AG04450 (cell line): ENCODE data around the gene ZNF622. TPM values are rescaled to one million over a fixed set of nuclear protein-coding genes. Genes with fewer than 3 reads are reported as not detected.
"Not testable (repeated sequence)": the region's sequence is repeated elsewhere in the genome, so short reads cannot be mapped to it uniquely, and the experiment has no call there.

Source experiments
- CTCF ChIA-PET: fragments of 300-600, 350-600 bp; formaldehyde crosslinking; extraction: SDS; loops from one replicate; lab custom pipeline; 2022; ENCODE audit warnings: antibody characterized with exemption, inconsistent platforms; lab: Charles Lee
- POLR2A ChIA-PET: fragments of 350-600 bp; formaldehyde crosslinking; extraction: SDS; loops from one replicate; lab custom pipeline; 2021; ENCODE audit warnings: antibody characterized with exemption, inconsistent platforms; lab: Yijun Ruan, JAX
- DNase-seq: peaks from one replicate; pipeline ENCODE4 v3.0.0-alpha.2; 2011; ENCODE audit warnings: low read depth, low spot score
- H3K27ac ChIP-seq: one replicate; pipeline ENCODE4 v1.5.1; 2012; ENCODE audit warnings: low read depth, low read length, control low read depth
- H3K27me3 ChIP-seq: one replicate; pipeline ENCODE4 v1.6.0; 2012; ENCODE audit warnings: low read length; ENCODE audit not compliant: control insufficient read depth, insufficient read depth
- H3K4me3 ChIP-seq: 2 replicates; pipeline ENCODE4 v1.5.1; 2011; ENCODE audit warnings: mild to moderate bottlenecking, low read depth, low read length, control low read depth
- H3K9me3 ChIP-seq: 2 replicates; pipeline ENCODE4 v1.5.1; 2012; ENCODE audit warnings: low read length; ENCODE audit not compliant: control insufficient read depth, insufficient read depth
- polyA plus RNA-seq: library from polyadenylated mRNA; depleted of rRNA; stranded (reverse); fragments of >200 nt; gene quantifications from 2 replicates; pipeline ENCODE4 v1.2.3, GENCODE V29; 2011
- TF ChIP-seq, protein P1 (sequence below): IDR thresholded peaks from 2 replicates; pipeline ENCODE4 v1.5.1; 2011; ENCODE audit warnings: low read depth, low read length, control low read depth, inconsistent platforms

The ZNF622 gene
- polyA plus RNA-seq, 1 experiment, result 21.5 TPM

DNA sequence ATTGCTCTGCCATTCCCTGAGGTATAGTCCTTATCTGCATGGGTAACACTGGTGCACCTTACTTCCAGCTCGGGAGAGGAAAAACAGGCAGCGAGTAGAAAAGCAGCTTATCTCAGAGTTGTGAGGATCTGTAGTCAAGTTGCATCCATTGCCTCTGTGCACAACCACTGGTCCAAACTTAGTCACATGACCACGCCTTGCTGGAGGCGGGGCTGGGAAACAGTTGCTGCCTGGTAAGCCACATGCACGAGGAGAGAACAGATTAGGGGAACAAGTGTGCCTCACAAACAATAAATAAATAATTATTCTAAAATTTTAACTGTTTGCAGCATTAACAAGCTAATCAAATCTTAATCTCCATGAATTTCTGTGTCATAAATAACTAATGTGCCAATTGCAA lies 18.6 kb downstream of the ZNF622 start:
- ChIA-PET POLR2A (interaction anchor here (0.5 kb wide), 1 partner anchor 1212 kb away, joined by 3 read pairs; no protein-coding TSS in a partner anchor), CTCF (interaction anchor here (0.6 to 4.2 kb wide), 4 partner anchors 9 to 293 kb away, joined by 4 to 29 read pairs (median 5); no protein-coding TSS in a partner anchor)
- H3K27ac ChIP-seq, result no peak overlapping the region
- no peak overlapping the region for H3K4me3 ChIP-seq
- DNase-seq, result no peak
- no peaks in the 10 kb centered on the region for H3K9me3 ChIP-seq
- no peaks in the 10 kb centered on the region for H3K27me3 ChIP-seq
- TF ChIP-seq, protein P1, sequence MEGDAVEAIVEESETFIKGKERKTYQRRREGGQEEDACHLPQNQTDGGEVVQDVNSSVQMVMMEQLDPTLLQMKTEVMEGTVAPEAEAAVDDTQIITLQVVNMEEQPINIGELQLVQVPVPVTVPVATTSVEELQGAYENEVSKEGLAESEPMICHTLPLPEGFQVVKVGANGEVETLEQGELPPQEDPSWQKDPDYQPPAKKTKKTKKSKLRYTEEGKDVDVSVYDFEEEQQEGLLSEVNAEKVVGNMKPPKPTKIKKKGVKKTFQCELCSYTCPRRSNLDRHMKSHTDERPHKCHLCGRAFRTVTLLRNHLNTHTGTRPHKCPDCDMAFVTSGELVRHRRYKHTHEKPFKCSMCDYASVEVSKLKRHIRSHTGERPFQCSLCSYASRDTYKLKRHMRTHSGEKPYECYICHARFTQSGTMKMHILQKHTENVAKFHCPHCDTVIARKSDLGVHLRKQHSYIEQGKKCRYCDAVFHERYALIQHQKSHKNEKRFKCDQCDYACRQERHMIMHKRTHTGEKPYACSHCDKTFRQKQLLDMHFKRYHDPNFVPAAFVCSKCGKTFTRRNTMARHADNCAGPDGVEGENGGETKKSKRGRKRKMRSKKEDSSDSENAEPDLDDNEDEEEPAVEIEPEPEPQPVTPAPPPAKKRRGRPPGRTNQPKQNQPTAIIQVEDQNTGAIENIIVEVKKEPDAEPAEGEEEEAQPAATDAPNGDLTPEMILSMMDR, result no peak

DNA sequence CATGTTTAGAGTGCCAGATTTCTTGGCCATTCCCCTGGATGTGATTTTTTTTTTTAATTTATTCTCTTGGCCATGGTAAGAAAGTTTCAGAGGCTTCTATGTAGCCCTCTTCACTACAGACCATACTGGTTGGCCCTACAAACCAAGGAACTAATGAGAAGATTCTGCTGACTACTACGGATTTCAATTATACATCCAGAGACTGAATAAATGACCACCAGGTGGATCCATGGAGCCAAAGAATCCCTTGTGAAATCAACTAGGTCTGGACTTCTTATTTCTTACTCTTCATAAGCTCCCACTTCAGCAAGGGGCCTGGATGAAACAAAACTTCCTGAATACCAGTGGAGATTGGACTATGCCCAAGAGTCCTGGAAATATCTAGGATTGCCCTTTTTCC lies 27.6 kb downstream of the ZNF622 start:
- CTCF ChIA-PET, result interaction anchor here (0.7 to 3.2 kb wide), 5 partner anchors 9 to 1843 kb away, joined by 3 to 16 read pairs (median 4); no protein-coding TSS in a partner anchor
- no peak for DNase-seq

DNA sequence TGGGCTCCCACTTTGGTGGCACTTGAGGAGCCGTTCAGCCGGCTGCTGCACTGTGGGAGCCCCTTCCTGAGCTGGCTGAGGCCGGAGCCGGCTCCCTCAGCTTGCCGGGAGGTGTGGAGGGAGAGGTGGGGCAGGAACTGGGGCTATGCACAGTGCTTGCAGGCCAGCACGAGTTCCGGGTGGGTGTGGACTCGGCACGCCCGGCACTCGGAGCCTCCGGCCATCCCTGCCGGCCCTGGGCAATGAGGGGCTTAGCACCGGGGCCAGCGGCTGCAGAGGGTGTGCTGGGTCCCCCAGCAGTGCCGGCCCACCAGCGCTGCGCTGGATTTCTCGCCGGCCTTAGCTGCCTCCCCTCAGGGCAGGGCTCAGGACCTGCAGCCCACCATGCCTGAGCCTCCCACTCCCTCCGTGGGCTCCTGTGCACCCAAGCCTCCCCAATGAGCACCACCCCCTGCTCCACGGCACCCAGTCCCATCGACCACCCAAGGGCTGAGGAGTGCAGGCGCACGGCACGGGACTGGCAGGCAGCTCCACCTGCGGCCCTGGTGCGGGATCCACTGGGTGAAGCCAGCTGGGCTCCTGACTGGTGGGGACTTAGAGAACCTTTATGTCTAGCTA lies 29.4 kb downstream of the ZNF622 start:
- POLR2A ChIA-PET, H3K9me3 ChIP-seq: not testable (repeated sequence)
- CTCF ChIA-PET, result interaction anchor here (1.7 to 3.2 kb wide), 2 partner anchors 21 to 767 kb away, joined by 4 to 16 read pairs; no protein-coding TSS in a partner anchor

More for the DNA sequence above, 27.6 kb downstream of the ZNF622 start:
- POLR2A ChIA-PET, result no interaction called here
- H3K27ac ChIP-seq, result no peak overlapping the region
- peaks cover 2% of the 10 kb centered on the region for H3K27me3 ChIP-seq
- no peaks in the 10 kb centered on the region for H3K9me3 ChIP-seq
- no peak overlapping the region for H3K4me3 ChIP-seq
- TF ChIP-seq, protein P1, result peak; percentile 35

DNA sequence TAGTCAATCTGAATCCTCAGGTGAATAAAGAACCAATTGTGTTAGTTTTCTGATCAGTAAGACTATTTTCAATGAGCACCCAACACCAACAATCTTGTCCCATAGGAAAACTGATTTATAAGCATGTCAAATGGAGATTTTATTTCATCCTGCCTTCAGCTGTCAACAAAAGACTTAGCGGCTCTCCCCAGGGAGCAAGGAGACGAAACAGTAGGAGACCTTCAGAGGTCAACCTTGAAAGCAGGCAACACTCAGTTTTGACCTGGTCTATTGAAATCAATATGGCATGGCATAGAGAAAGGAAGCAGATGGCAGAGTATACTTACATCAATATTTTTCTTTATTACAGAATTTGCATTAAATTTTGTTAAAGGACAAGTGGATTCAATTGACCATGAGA lies 34.1 kb downstream of the ZNF622 start:
- Histone ChIP-seq H3K9me3 (no peaks in the 10 kb centered on the region), H3K27me3 (peaks cover 2% of the 10 kb centered on the region), H3K4me3 (no peak overlapping the region), H3K27ac (no peak overlapping the region)
- ChIA-PET CTCF (no interaction called here), POLR2A (no interaction called here)
- TF ChIP-seq, protein P1, result no peak
- DNase-seq, result no peak

More for the DNA sequence above, 29.4 kb downstream of the ZNF622 start:
- not testable (repeated sequence) for DNase-seq, H3K4me3 ChIP-seq, H3K27me3 ChIP-seq, H3K27ac ChIP-seq

DNA sequence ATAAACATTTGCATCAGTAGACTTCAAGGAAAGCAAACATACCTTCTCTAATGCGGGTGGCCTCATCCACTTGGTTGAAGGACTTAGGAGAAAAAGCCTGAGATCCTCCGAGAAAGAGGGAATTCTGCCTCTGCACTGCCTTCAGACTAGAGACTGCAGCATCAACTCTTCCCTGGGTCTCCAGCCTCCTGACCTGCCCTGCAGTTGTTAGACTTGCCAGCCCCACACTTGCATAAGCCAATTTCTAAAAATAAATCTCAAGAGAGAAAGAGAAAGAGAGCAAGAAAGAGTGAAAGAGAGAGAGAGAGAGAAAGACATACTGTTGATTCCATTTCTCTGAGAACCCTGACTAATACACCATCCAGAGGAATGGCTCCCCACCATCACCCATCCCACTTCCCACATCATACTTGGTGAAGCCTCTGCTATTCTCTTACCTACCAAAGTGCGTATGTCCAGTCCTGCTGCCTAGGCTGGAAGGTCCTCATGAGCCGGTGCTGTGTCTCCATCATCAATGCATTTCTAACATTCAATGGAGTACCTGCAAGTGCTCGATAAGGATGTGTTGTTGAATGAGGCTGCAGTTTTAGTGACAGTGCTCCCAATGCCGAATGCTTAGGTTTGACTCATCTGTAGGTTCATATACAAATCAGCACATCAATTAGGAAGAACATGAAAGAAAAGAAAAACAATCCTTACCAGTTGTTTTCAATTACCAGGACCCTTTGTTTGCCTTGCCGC lies 35.1 kb downstream of the ZNF622 start:
- POLR2A ChIA-PET, result no interaction called here
- Histone ChIP-seq H3K27me3 (no peaks in the 10 kb centered on the region), H3K4me3 (no peak overlapping the region), H3K27ac (no peak overlapping the region), H3K9me3 (no peaks in the 10 kb centered on the region)
- CTCF ChIA-PET, result no interaction called here
- no peak for DNase-seq
- TF ChIP-seq, protein P1, result no peak
